ENCODE measurements around the gene DNAH7.

The DNAH7 gene

DNA sequence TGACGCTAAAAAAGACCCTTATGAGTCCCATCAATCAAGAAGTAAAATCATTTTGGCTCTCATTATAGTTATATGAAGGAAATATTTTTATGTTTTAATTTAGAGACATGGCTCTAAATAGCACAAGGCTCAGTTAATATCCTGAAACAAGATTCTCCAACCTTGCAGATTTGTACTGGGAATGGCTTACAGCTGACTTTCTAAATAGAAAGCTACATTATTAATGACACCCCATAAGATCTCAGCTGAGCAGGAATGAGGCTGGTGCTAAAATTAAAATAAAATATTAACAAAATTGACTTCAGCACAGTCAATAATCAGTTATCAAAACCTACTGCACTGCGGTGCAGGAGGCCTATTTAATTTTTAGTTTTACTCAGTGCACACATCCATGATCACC lies 274.8 kb downstream of the DNAH7 start:
- DNase-seq: no peak

DNA sequence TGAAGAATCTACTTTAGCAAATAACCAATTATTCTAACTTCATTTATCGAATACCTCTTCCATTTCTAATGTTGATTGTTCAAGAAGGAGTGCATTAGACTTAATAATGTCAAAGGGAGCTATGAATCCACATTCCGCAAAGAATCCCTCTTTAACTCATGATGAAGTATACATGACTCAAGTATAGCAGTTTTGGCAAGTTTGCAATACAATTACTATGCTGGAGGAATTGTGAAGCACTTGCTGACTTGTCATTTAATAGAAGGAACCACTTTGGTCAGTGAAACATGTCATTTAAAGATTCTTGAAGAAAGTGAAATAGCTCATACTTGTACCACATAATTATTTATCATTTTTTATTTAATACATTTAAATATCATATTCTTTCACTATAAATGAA lies 286.5 kb downstream of the DNAH7 start:
- no peak for DNase-seq

DNA sequence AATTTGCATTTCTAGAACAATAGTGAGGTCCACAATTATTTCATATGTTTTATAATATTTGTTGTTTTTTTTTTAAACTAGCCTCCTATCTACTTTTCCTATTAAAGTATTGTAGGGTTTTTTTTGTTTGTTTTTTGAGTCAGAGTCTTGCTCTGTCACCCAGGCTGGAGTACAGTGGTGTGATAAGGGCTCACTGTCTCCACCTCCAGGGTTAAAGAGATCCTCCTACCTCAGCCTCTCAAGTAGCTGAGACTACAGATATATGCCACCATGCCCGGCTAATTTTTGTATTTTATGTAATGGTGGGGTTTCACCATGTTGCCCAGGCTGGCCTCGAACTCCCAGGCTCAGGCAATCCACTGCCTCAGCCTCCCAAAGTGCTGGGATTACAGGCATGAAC lies 289.1 kb downstream of the DNAH7 start:
- no peak for DNase-seq

DNA sequence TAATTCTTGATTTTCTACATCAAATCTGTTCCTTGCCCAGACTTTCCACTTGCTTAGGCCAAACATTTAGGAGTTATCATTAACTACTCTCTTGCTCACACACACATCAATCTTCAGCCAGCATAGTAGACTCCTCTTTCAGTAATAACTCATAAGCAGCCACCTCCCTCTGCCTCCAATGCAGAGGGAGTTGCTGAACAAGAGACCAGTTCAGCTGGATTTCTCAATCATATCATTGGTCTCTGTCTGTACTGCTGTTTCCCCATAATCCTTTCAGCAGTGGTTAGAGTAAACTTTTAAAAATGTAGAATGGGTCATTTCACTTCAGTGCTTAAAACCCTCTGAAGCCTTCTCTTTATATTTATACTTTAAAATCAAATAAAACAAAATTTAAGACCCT lies 298.7 kb downstream of the DNAH7 start:
- DNase-seq: no peak

DNA sequence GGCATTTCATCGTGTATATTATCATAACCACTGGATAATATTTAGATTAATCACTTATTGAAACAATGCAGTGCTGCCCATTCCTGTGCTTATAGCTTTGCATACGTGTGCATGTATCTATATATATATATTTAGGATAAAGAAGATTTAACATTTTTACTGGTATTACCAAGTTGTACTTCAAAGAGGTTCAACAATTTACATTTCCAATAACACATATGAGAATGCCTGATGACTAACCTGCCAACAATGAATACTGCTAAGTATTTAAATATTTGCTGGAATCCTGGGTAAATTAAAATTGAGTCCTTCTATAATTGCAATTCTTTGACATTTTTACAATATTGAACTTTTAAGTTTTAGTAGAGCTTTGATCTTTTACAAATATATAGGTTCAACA lies 300.2 kb downstream of the DNAH7 start:
- no peak for DNase-seq

DNA sequence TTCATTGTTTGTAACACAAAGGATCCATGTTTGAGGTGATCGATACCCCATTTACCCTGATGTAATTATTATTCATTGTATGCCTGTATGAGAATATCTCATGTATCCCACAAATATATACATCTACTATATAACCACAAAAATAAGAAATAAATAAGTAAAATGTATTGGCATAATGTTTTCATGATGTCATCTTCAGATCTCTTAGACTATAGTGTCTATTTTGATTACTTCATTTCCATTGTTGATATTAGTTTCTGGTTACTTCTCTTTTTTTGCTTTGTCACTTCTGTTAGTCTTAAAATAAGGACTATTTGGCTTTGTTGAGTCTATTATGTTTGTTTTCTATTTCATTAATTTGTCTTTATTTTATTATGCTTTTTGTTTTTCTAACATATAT lies 301.9 kb downstream of the DNAH7 start:
- DNase-seq: no peak

DNA sequence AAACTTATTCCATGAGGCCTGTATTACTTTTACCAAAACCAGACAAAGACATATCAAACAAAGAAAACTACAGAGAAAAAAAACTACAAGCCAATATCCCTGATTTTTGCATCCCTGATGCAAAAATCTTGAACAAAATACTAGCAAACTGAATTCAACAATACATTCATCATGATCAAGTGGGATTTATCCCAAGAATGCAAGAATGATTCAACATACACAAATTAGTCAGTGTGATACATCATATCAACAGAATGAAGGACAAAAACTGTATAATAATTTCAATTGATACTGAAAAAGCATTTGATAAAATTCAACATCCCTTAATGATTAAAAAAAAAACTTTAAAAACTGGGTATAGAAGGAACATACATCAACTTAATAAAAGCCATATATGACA lies 304.8 kb downstream of the DNAH7 start:
- no peak for DNase-seq

DNA sequence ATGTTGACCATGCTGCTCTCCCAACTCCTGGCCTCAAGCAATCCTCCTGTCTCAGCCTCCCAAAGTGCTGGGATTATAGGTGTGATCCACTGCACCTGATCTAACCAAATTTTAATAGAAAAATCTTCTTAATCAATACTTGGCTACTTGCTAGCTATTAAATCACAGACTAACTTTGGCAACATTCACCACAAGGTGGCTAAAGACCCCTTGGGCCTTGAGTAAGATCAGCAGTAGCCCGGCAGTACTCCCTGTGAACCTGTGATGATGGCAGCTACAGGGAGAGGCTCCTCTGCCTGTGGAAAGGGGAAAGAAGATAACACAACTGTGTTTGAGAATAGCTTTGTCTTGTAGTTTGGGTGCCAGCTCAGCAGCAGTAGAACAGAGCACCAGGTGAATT lies 308.8 kb downstream of the DNAH7 start:
- DNase-seq: no peak

DNA sequence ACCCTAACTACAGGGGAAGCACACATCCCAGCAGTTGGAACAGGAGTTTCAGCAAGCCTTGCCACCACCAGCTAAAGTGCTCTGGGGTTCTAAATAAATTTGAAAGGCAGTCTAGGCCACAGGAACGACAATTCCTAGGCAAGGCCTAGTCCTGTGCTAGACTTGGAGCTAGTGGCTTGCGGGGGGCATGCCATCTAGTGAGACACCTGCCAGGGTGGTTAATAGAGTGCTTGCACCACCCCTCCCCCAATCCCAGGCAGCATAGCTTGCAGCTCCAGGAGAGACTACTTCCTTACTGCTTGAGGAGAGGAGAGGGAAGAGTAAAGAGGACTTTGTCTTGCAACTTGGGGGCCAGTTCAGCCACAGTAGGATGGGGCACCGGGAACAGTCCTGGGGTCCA lies 309.8 kb downstream of the DNAH7 start:
- no peak for DNase-seq

DNA sequence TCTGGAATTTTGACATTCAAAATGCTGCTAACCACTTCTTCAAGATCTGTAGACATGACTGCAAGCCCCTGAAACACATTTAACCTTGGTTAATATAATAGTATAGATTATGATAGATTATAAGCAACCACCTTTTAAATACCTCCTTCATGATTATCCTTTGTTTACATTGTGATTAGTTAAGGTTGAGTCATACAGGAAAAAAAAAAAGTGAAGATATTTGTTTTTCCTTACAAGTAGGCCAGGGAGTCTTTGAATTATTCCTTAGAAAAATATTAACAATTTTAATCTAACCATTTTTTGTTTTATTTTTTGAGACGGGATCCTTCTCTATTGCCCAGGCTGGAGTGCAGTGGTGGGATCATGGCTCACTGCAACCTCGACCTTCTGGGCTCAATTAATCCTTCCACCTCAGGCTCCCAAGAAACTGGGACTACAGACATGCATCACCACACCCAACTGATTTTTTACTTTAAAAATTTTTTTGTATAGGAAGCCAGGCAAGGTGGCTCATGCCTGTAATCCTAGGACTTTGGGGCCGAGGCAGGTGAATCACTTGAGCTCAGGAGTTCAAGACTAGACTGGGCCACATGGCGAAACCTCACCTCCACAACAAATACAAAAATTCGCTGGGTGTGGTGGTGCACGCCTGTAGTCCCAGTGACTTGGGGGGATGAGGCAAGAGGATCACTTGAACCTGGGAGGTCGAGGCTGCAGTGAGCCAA lies 312.3 kb downstream of the DNAH7 start:
- no peak for DNase-seq

DNA sequence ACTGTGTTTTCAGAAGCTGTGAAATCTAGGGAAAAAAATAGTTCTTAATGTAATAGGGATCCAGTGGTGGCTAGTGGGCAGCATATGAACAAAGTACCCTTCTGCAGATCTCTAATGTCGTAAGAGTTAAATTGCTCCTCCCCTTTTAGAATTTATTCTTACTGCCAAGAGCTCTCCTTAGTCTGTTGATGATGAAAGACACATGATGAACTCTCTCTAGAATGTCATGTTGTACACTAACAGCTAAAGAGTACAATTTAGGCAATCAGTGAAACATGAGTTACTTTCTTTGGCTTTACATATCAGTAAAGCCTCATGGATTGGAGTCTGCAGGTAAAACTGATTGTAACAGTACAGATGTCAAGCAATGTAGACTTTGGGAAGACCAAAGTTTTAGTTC lies 327.4 kb downstream of the DNAH7 start:
- DNase-seq: no peak

DNA sequence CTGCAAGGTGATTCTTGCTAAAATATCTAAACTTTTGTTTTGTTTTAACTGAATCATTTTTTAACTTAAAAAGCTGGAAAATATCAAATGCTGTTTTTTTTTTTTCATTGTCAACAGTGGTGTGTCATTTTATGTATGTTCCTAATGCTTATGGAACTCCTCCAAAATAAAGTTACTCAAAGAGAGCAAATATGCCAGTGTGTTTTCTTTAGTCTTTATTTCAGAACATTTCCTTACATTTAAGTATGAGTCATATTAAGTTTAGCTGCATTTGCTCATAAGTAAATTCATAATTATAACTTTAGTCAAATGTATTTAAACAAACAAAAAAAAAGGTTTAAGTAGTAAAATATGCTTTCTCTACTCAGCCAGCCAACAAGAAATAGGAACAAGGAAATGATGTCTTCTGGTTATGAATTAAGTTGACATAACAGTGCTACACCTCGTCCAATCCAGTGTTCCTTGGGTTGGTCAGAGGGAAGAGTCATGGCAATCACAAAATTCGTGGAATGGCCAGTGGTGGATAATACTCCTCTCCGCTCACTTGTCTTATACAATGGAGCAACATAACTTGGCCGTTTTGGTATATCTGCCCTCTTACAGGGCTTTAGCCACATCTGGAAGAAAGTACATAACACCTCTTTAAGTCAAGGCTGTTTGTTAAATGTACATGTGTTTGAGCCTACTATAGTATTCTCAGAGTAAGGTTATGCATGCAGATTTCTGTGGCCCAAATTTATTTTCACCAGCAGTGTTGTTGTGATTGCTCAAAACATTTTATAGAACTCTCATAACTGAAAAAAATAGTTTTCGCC lies 330.9 kb downstream of the DNAH7 start:
- no peak for DNase-seq

DNA sequence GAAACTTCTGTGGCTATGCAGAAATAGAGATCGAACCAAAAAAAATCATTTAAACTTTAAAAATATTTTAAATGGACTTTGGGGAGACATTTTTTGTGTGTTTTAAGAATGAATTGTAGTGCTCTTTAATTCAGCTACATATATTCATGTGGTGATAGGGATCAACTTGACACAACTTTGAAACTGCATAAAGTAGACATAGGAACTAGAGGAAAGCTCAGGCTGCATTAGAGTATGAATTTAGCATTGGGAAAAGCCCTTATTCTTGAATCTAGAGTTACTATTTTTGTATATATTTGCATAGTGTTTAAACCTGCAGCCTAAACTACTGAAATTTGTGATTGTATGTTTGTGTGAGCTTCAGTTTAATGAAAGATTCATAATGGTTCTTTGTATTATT lies 333.3 kb downstream of the DNAH7 start:
- DNase-seq: no peak

DNA sequence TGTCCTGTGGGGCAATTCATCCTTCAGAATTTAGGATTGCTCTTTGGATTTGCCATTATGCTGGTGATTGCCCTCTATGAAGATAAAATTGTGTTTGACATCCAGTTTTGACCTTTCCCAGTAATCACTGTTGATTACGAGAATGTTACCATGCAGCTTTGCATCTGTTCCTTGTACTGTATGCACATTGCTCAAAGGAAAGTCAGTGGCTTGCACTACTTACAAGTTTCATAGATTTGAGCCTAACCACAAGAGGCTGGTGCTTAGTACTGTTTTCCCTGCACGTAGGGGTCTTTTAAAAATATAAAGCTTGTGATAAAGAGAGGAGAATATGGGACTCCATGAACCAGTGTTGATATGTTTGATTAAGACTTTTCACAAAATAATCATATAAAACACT lies 333.7 kb downstream of the DNAH7 start:
- DNase-seq: no peak

DNA sequence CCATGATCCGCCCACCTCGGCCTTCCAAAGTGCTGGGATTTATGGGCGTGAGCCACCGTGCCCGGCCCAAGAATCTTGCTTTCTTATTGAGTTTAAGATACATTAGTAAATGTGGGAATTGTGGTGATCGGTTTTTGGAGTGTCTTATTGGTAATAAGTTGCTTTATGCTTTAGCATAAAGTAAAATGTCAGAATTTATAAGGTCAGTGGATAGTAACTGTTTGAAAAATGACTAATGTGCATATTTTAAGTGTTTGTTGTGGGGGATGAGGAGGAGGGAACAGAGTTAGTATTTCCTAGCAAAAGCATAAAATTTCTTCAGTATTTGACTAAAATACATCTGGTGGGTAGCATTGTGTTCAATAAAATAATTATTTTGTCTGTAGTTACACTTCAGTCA lies 334.2 kb downstream of the DNAH7 start:
- no peak for DNase-seq

DNA sequence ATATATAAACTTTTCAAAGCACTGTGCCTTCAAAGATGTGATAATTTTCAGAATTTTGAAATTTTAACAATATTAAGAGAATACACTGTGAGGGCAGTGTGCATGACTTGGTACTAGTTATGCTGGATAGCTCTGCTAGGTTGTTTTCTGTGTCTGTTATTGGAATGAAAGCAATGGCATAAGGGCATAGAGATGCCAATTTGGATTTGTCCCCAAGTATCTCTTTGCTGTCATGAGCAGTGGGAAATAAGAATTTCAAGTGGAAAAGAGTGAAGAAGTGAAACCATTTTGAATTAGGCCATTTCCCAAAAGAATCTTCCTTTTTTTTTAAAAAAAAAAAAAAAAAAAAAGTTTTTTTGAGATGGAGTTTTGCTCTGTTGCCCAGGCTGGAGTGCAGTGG lies 334.8 kb downstream of the DNAH7 start:
- DNase-seq: no peak

DNA sequence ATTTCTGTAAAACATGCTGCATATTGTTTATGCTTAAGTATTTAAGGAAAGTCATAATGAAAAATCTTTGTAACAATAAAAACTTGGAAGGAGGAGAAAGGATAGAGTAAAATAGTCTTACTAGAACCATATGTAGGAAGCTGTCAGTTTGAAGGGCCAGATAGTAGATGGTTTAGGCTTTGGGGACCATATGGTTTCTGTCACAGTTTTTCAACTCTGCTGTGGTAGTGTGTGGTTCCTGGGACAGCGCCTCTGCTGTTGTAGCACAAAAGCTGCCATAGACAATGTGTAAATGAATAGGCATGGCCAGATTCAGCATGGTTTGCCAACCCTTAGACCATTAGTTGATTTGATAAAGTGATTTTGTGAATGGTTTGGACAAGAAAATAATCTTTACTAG lies 336.1 kb downstream of the DNAH7 start:
- no peak for DNase-seq

DNA sequence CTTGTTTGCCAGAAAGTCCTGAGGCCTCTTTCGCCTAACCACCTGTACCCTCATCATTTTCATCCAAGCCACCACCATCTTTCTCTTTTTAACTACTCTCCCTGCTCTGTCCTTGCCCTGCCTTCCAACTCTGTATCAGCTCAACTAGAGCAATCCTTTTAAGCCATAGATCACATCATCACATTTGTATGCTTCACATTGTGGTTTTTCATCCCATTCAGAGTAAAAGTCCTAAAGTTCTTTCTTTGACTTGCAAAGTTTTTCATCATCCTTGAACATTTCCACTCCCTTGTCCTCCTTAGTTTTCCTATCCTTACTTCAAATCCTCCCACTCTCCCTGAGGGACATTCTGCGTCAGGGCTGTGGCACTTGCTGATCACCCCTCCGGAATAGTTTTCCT lies 337.7 kb downstream of the DNAH7 start:
- no peak for DNase-seq

DNA sequence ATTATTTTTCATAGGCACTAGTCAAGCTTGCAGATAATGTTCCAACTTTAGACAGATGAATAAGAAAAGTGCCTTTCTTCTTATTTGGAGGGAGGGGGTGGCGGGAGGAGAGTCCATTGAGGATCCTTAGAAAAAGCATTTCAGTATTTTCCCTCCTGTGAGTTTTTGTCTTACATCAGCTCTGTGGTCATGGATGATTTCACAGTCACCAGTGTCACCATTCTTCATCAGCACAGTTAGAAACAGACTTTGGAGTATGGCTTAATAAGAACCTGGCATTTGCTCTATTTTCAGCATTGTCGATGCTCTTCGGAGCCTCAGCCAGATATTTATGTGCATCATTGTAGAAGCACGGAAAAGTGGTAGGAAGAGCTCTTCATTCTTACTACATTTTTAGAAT lies 341.5 kb downstream of the DNAH7 start:
- no peak for DNase-seq

DNA sequence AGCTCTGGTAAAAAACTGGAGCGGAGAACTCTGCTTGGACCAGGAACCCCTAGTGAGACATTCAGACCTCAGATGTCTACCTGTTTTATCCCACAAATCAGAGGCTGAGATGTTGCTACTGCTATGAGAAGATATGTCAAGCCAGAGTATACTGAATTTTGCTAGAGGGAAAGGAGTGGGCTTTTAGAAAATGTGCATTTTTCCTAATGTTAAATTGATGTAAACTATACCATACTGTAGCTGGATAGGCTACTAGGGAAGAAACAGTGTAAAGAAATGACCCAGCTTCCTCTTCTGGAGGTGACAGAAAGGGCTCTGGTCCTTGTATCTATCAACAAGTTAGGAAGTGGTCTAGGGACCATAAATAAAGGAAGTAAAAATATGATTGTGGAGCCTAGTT lies 346.6 kb downstream of the DNAH7 start:
- DNase-seq: no peak

DNA sequence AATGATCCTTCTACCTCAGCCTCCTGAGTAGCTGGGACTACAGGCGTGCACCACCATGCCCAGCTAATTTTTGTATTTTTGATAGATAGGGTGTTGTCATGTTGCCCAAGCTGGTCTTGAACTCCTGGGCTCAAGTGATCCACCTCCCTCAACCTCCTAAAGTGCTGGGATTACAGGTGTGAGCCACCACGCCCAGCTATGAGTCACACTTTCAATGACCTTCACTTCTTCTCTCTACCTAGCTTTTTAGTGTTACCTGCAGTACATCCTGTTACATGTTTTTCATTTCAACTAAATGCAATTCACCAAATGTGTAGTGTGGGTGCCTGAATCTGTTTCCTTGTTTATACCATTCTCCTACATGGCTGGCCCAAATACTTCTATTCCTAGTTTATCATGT lies 347.6 kb downstream of the DNAH7 start:
- DNase-seq: no peak

DNA sequence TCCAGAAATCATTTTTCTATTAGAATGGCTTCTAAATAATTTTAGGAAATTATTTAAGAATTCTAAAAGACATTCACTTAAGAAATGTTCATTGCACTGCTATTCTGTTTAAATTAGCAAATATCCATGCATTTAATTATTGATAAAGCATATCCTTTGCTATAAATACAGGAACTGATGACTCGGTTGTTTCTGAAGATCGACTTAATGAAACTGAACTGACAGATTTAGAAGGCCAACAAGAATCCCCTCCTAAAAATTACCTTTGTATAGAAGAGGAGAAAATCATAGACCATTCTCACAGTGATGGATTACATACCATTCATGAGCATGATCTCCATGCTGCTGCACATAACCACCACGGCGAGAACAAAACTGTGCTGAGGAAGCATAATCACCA lies 352.2 kb downstream of the DNAH7 start:
- no peak for DNase-seq

DNA sequence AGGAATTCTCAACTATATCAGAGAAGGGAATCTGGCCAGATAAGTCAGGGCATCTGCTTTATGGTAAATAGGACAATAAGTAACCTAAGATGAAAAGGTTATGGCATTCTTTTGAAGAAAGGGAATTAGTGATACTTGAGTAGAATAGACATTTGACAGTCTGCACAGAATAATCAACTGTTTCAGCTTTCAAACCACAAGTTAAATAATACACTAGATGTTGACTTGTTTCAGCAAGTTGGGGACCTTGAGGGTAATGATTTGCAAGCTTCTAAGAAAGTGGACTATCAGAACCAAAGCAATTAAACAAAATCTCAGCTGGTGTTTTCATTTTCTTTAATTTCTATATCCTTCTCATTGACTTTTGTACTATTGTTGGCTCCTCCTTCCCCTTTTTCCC lies 357.2 kb downstream of the DNAH7 start:
- DNase-seq: no peak

DNA sequence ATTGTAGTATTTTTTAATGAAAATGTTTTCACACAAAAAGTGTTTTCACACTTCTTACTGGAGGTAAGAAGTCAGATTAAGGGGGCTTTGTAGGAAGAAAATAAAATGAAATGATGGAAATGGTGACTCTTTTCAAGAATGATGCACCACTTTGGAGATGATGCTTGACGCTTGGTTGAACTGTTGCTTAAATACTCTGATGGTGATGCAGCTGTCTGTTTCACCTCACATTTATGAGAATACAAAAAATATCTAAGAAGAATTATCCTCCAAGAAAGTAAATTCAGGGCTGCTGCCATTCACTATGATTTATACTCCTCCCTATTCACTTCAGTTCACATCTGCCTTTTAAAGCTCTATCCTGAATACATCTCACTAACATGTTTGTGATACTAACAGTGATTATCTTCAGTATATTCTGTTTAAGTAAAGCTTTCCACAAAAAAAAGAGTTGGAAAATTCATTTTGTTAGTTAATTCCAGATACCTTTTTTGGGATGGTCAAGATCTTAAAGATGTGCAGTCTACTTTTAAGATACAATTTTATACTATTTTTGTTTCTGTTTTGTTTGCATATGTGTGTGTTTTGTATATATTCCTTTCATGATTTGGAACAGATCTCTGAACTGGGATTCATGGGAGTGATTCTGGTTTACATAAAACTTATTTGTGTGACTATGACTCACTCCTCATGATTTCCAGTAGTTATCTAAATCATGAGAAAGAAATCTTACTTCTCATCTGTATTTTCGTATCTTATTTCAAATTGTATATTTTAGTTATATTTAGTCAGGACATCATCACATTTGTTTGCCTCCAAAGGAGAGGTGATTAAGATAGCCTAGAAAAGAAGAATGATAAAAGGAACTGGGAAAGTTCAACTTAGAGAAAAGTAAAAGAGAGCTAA lies 358.5 kb downstream of the DNAH7 start:
- DNase-seq: no peak
